ES-I3 (cell line): ENCODE data around the gene RNPS1.

Experiments
- H3K36me3 ChIP-seq: 2 replicates; pipeline ENCODE4 v1.6.1; 2013; ENCODE audit warnings: mild to moderate bottlenecking, low read length, control low read depth, moderate library complexity; ENCODE audit not compliant: insufficient read depth
- H3K4me1 ChIP-seq: 2 replicates; pipeline ENCODE4 v1.6.1; 2013; ENCODE audit warnings: mild to moderate bottlenecking, control low read depth, low read length; ENCODE audit not compliant: insufficient read depth
- H3K9ac ChIP-seq: 2 replicates; pipeline ENCODE4 v1.6.1; 2013; ENCODE audit warnings: low read depth, mild to moderate bottlenecking, low read length, moderate library complexity
- H3K9me3 ChIP-seq: 2 replicates; pipeline ENCODE4 v1.6.1; 2013; ENCODE audit warnings: mild to moderate bottlenecking, low read length, moderate library complexity; ENCODE audit not compliant: control insufficient read depth, insufficient read depth

The RNPS1 gene

GRCh38 chr16:2238838-2239675 lies 28.9 kb downstream of the RNPS1 start:
- Histone ChIP-seq H3K36me3 (peaks cover 7% of the 10 kb centered on the region; the same call in 1 of the 2 replicates), H3K9ac (no peak overlapping the region), H3K4me1 (no peaks in the 10 kb centered on the region; the same call in 1 of the 2 replicates)

GRCh38 chr16:2238150-2238837 lies 29.6 kb downstream of the RNPS1 start:
- Histone ChIP-seq H3K9me3 (no peaks in the 10 kb centered on the region), H3K36me3 (peaks cover 7% of the 10 kb centered on the region; the same call in 1 of the 2 replicates), H3K9ac (peak overlapping the region; percentile 48; the same call in 1 of the 2 replicates), H3K4me1 (no peaks in the 10 kb centered on the region; the same call in 1 of the 2 replicates)

More at GRCh38 chr16:2238838-2239675, 28.9 kb downstream of the RNPS1 start:
- no peaks in the 10 kb centered on the region for H3K9me3 ChIP-seq

DNA sequence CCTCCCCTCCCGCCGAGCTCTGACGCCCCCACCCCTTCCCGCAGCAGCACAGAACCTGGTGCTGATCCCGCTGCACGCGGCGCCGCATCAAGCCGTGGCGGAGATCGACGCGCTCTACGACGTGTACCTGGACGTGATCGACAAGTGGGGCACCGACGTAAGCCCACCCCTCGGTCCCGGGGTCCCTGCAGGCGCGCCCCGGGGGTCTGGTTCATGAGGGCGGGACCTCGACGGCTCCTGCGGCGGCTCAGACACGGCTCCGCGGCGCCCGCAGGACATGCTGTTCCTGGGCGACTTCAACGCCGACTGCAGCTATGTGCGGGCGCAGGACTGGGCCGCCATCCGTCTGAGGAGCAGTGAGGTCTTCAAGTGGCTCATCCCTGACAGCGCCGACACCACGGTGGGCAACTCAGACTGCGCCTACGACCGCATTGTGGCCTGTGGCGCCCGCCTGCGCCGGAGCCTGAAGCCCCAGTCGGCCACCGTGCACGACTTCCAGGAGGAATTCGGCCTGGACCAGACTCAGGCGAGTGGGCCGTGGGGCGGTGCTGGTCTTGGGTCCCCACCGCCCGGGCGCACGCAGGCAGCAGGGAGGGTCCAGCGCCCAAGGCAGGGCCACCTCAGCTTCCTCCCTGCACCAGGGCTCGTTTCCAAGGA lies 30.3 kb downstream of the RNPS1 start:
- Histone ChIP-seq H3K36me3 (peaks cover 4% of the 10 kb centered on the region; the same call in 1 of the 2 replicates), H3K4me1 (no peaks in the 10 kb centered on the region; the same call in 1 of the 2 replicates), H3K9ac (peak overlapping the region; percentile 48; the same call in 1 of the 2 replicates), H3K9me3 (no peaks in the 10 kb centered on the region)

GRCh38 chr16:2237102-2237482 lies 30.8 kb downstream of the RNPS1 start:
- Histone ChIP-seq H3K36me3 (peaks cover under 1% of the 10 kb centered on the region; the same call in 1 of the 2 replicates), H3K4me1 (no peaks in the 10 kb centered on the region; the same call in 1 of the 2 replicates), H3K9me3 (no peaks in the 10 kb centered on the region), H3K9ac (peak overlapping the region; percentile 48; the same call in 1 of the 2 replicates)

GRCh38 chr16:2236337-2237101 lies 31.4 kb downstream of the RNPS1 start, which contains the start of gene DNASE1L2:
Gene DNASE1L2 (plus strand): TSS chr16:2236444. CDS start chr16:2236817, 373 bp downstream.
- no peaks in the 10 kb centered on the region for H3K9me3 ChIP-seq
- H3K36me3 ChIP-seq, result no peaks in the 10 kb centered on the region
- H3K4me1 ChIP-seq, result no peaks in the 10 kb centered on the region; the same call in 1 of the 2 replicates
- H3K9ac ChIP-seq, result peak within 1 kb of the TSS; percentile 48

GRCh38 chr16:2235695-2236336 lies 32.1 kb downstream of the RNPS1 start:
- H3K9me3 ChIP-seq, result no peaks in the 10 kb centered on the region
- H3K9ac ChIP-seq, result no peak overlapping the region
- no peaks in the 10 kb centered on the region for H3K36me3 ChIP-seq
- no peaks in the 10 kb centered on the region; the same call in 1 of the 2 replicates for H3K4me1 ChIP-seq

DNA sequence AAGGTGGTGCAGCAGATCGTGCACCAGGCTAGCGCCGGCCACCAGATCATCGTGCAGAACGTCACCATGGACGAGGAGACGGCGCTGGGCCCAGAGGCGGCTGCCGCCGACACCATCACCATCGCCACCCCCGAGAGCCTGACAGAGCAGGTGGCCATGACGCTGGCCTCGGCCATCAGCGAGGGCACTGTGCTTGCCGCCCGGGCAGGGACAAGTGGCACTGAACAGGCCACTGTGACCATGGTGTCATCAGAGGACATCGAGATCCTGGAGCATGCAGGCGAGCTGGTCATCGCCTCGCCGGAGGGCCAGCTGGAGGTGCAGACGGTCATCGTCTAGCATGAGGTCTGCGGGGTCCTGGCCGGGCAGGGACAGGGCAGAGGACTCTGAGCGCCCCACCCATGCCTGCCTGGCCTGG lies 32.7 kb downstream of the RNPS1 start:
- Histone ChIP-seq H3K36me3 (no peaks in the 10 kb centered on the region), H3K4me1 (no peaks in the 10 kb centered on the region; the same call in 1 of the 2 replicates), H3K9me3 (no peaks in the 10 kb centered on the region), H3K9ac (no peak overlapping the region)

- Histone ChIP-seq H3K36me3 (no peaks in the 10 kb centered on the region), H3K9ac (no peak overlapping the region), H3K4me1 (no peaks in the 10 kb centered on the region; the same call in 1 of the 2 replicates), H3K9me3 (no peaks in the 10 kb centered on the region)
Observed at GRCh38 chr16:2234813-2235170, 33.1 kb downstream of the RNPS1 start.

- Histone ChIP-seq H3K9ac (no peak overlapping the region), H3K36me3 (no peaks in the 10 kb centered on the region), H3K4me1 (no peaks in the 10 kb centered on the region; the same call in 1 of the 2 replicates), H3K9me3 (no peaks in the 10 kb centered on the region)
Observed at GRCh38 chr16:2233872-2234812, 33.8 kb downstream of the RNPS1 start.

GRCh38 chr16:2233046-2233775 lies 34.7 kb downstream of the RNPS1 start:
- no peaks in the 10 kb centered on the region for H3K9me3 ChIP-seq
- no peak overlapping the region for H3K9ac ChIP-seq
- H3K4me1 ChIP-seq, result no peaks in the 10 kb centered on the region; the same call in 1 of the 2 replicates
- H3K36me3 ChIP-seq, result no peaks in the 10 kb centered on the region

DNA sequence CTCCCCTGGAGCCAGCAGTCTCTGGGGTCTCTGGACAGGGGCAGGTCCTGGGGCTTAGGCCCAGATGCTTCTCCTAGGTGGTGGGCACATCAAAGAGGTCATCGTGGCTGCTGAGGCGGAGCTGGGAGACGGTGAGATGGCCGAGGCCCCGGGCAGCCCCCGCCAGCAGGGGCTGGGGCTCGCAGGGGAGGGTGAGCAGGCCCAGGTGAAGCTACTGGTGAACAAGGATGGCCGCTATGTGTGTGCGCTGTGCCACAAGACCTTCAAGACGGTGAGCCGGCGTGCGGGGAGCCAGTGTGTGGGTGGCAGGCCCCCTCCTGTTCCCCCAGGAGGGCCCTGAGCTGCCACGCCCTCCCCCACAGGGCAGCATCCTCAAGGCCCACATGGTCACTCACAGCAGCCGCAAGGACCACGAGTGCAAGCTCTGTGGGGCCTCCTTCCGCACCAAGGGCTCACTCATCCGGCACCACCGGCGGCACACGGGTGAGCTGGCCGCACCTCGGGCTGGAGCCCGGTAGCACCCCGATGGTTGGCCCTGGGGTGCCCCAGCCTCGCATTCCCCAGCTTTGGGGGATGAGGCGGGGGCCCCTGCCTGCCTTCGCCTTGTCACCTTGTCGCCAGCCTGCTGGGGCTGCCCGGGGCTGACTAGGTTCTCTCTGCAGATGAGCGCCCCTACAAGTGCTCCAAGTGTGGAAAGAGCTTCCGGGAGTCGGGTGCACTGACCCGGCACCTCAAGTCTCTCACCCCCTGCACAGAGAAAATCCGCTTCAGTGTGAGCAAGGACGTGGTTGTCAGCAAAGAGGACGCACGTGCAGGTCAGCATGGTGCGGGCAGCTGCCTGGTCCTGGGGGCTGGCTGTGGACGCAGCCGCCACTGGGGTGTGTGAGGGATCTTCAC lies 35.6 kb downstream of the RNPS1 start:
- Histone ChIP-seq H3K4me1 (no peaks in the 10 kb centered on the region), H3K9ac (no peak overlapping the region), H3K36me3 (no peaks in the 10 kb centered on the region), H3K9me3 (no peaks in the 10 kb centered on the region)
